ENCODE data around the gene CCDC92. TPM values are rescaled to one million over a fixed set of nuclear protein-coding genes. Genes with fewer than 3 reads are reported as not detected.

The CCDC92 gene
- polyA plus RNA-seq, 1 donor, result 36.2 TPM

GRCh38 chr12:123979566-123979965, 6.9 kb upstream of the CCDC92 start:
- Histone ChIP-seq H3K27me3 (ENCODE audit: control insufficient read depth, insufficient read depth, low read length) (no peaks in the 10 kb centered on the region), H3K4me3 (ENCODE audit: low read length) (no peak overlapping the region), H3K27ac (ENCODE audit: low read length) (no peak overlapping the region), H3K9me3 (ENCODE audit: control insufficient read depth, low read depth, low read length) (no peaks in the 10 kb centered on the region), H3K4me1 (ENCODE audit: control insufficient read depth, insufficient read depth, low read length) (peaks cover 10% of the 10 kb centered on the region), H3K36me3 (ENCODE audit: control insufficient read depth, insufficient read depth, low read length) (peaks cover 23% of the 10 kb centered on the region)
- DNase-seq, result no peak
- WGBS (ENCODE audit: insufficient coverage, low lambda C conversion rate), result 83% methylated on average over 1 of the region's 6 CpGs

- WGBS (ENCODE audit: insufficient coverage, low lambda C conversion rate), result 100% methylated on average over 2 of the region's 7 CpGs
Observed at GRCh38 chr12:123976227-123976826, 3.7 kb upstream of the CCDC92 start.

GRCh38 chr12:123973552-123974341, 1.1 kb upstream of the CCDC92 start:
- peak overlapping the region; percentile 54 for H3K27ac ChIP-seq (ENCODE audit: low read length)
- peak in 1 of 2 donors; percentile 46 for DNase-seq
- 0% methylated on average over 3 of the region's 69 CpGs for WGBS (ENCODE audit: insufficient coverage, low lambda C conversion rate)
- H3K27me3 ChIP-seq (ENCODE audit: control insufficient read depth, insufficient read depth, low read length), result no peaks in the 10 kb centered on the region
- peak overlapping the region; percentile 59 for H3K4me3 ChIP-seq (ENCODE audit: low read length)
- peaks cover 3% of the 10 kb centered on the region for H3K4me1 ChIP-seq (ENCODE audit: control insufficient read depth, insufficient read depth, low read length)
- H3K36me3 ChIP-seq (ENCODE audit: control insufficient read depth, insufficient read depth, low read length), result peaks cover 12% of the 10 kb centered on the region
- H3K9me3 ChIP-seq (ENCODE audit: control insufficient read depth, low read depth, low read length), result no peaks in the 10 kb centered on the region

More at GRCh38 chr12:123976227-123976826, 3.7 kb upstream of the CCDC92 start:
- no peak for DNase-seq
- H3K27ac ChIP-seq (ENCODE audit: low read length), result no peak overlapping the region
- peaks cover 17% of the 10 kb centered on the region for H3K36me3 ChIP-seq (ENCODE audit: control insufficient read depth, insufficient read depth, low read length)
- H3K9me3 ChIP-seq (ENCODE audit: control insufficient read depth, low read depth, low read length), result no peaks in the 10 kb centered on the region
- no peak overlapping the region for H3K4me3 ChIP-seq (ENCODE audit: low read length)
- peaks cover 3% of the 10 kb centered on the region for H3K4me1 ChIP-seq (ENCODE audit: control insufficient read depth, insufficient read depth, low read length)
- H3K27me3 ChIP-seq (ENCODE audit: control insufficient read depth, insufficient read depth, low read length), result no peaks in the 10 kb centered on the region

- Histone ChIP-seq H3K4me3 (ENCODE audit: low read length) (peak overlapping the region; percentile 63), H3K27ac (ENCODE audit: low read length) (peak overlapping the region; percentile 87), H3K36me3 (ENCODE audit: control insufficient read depth, insufficient read depth, low read length) (peaks cover 11% of the 10 kb centered on the region), H3K27me3 (ENCODE audit: control insufficient read depth, insufficient read depth, low read length) (no peaks in the 10 kb centered on the region), H3K4me1 (ENCODE audit: control insufficient read depth, insufficient read depth, low read length) (peaks cover 3% of the 10 kb centered on the region), H3K9me3 (ENCODE audit: control insufficient read depth, low read depth, low read length) (no peaks in the 10 kb centered on the region)
- WGBS (ENCODE audit: insufficient coverage, low lambda C conversion rate), result no CpG with 5 or more reads among the region's 55 CpGs
- peak in 1 of 2 donors; percentile 75 for DNase-seq
Observed at GRCh38 chr12:123971770-123972456, 718 bp downstream of the CCDC92 start.

- Histone ChIP-seq H3K9me3 (ENCODE audit: control insufficient read depth, low read depth, low read length) (no peaks in the 10 kb centered on the region), H3K4me1 (ENCODE audit: control insufficient read depth, insufficient read depth, low read length) (peaks cover 3% of the 10 kb centered on the region), H3K4me3 (ENCODE audit: low read length) (peak overlapping the region; percentile 63), H3K36me3 (ENCODE audit: control insufficient read depth, insufficient read depth, low read length) (peaks cover 8% of the 10 kb centered on the region), H3K27me3 (ENCODE audit: control insufficient read depth, insufficient read depth, low read length) (no peaks in the 10 kb centered on the region), H3K27ac (ENCODE audit: low read length) (peak overlapping the region; percentile 87)
- WGBS (ENCODE audit: insufficient coverage, low lambda C conversion rate), result 17% methylated on average over 1 of the region's 10 CpGs
- DNase-seq, result no peak
Observed at GRCh38 chr12:123971449-123971769, 1.2 kb downstream of the CCDC92 start.

- no peaks in the 10 kb centered on the region for H3K9me3 ChIP-seq (ENCODE audit: control insufficient read depth, low read depth, low read length)
- no peak for DNase-seq
- H3K4me1 ChIP-seq (ENCODE audit: control insufficient read depth, insufficient read depth, low read length), result peaks cover 19% of the 10 kb centered on the region
- no peaks in the 10 kb centered on the region for H3K27me3 ChIP-seq (ENCODE audit: control insufficient read depth, insufficient read depth, low read length)
- H3K4me3 ChIP-seq (ENCODE audit: low read length), result no peak overlapping the region
- no peak overlapping the region for H3K27ac ChIP-seq (ENCODE audit: low read length)
- peaks cover 2% of the 10 kb centered on the region for H3K36me3 ChIP-seq (ENCODE audit: control insufficient read depth, insufficient read depth, low read length)
- 100% methylated on average over 2 of the region's 8 CpGs for WGBS (ENCODE audit: insufficient coverage, low lambda C conversion rate)
Observed at GRCh38 chr12:123967121-123967586, 5.5 kb downstream of the CCDC92 start.

GRCh38 chr12:123966596-123966995, 6.0 kb downstream of the CCDC92 start:
- no peak overlapping the region for H3K4me3 ChIP-seq (ENCODE audit: low read length)
- WGBS (ENCODE audit: insufficient coverage, low lambda C conversion rate), result 100% methylated on average over 1 of the region's 3 CpGs
- peaks cover 2% of the 10 kb centered on the region for H3K36me3 ChIP-seq (ENCODE audit: control insufficient read depth, insufficient read depth, low read length)
- H3K27me3 ChIP-seq (ENCODE audit: control insufficient read depth, insufficient read depth, low read length), result no peaks in the 10 kb centered on the region
- no peaks in the 10 kb centered on the region for H3K9me3 ChIP-seq (ENCODE audit: control insufficient read depth, low read depth, low read length)
- DNase-seq, result no peak
- H3K4me1 ChIP-seq (ENCODE audit: control insufficient read depth, insufficient read depth, low read length), result peaks cover 19% of the 10 kb centered on the region
- H3K27ac ChIP-seq (ENCODE audit: low read length), result no peak overlapping the region

GRCh38 chr12:123965382-123965781, 7.2 kb downstream of the CCDC92 start:
- WGBS (ENCODE audit: insufficient coverage, low lambda C conversion rate), result no CpG with 5 or more reads among the region's 5 CpGs

GRCh38 chr12:123963821-123964220, 8.8 kb downstream of the CCDC92 start:
- H3K4me3 ChIP-seq (ENCODE audit: low read length), result no peak overlapping the region
- peaks cover 2% of the 10 kb centered on the region for H3K36me3 ChIP-seq (ENCODE audit: control insufficient read depth, insufficient read depth, low read length)
- DNase-seq, result peak in 1 of 2 donors; percentile 58
- no peaks in the 10 kb centered on the region for H3K27me3 ChIP-seq (ENCODE audit: control insufficient read depth, insufficient read depth, low read length)
- H3K27ac ChIP-seq (ENCODE audit: low read length), result peak overlapping the region; percentile 10
- peaks cover 19% of the 10 kb centered on the region for H3K4me1 ChIP-seq (ENCODE audit: control insufficient read depth, insufficient read depth, low read length)
- WGBS (ENCODE audit: insufficient coverage, low lambda C conversion rate), result 50% methylated on average over 4 of the region's 4 CpGs
- no peaks in the 10 kb centered on the region for H3K9me3 ChIP-seq (ENCODE audit: control insufficient read depth, low read depth, low read length)

More at GRCh38 chr12:123965382-123965781, 7.2 kb downstream of the CCDC92 start:
- H3K27ac ChIP-seq (ENCODE audit: low read length), result no peak overlapping the region
- H3K9me3 ChIP-seq (ENCODE audit: control insufficient read depth, low read depth, low read length), result no peaks in the 10 kb centered on the region
- H3K36me3 ChIP-seq (ENCODE audit: control insufficient read depth, insufficient read depth, low read length), result peaks cover 2% of the 10 kb centered on the region
- no peak overlapping the region for H3K4me3 ChIP-seq (ENCODE audit: low read length)
- no peaks in the 10 kb centered on the region for H3K27me3 ChIP-seq (ENCODE audit: control insufficient read depth, insufficient read depth, low read length)
- DNase-seq, result no peak
- H3K4me1 ChIP-seq (ENCODE audit: control insufficient read depth, insufficient read depth, low read length), result peaks cover 19% of the 10 kb centered on the region

- no peaks in the 10 kb centered on the region for H3K27me3 ChIP-seq (ENCODE audit: control insufficient read depth, insufficient read depth, low read length)
- no peak for DNase-seq
- no peaks in the 10 kb centered on the region for H3K36me3 ChIP-seq (ENCODE audit: control insufficient read depth, insufficient read depth, low read length)
- H3K4me3 ChIP-seq (ENCODE audit: low read length), result no peak overlapping the region
- peaks cover 19% of the 10 kb centered on the region for H3K4me1 ChIP-seq (ENCODE audit: control insufficient read depth, insufficient read depth, low read length)
- no peaks in the 10 kb centered on the region for H3K9me3 ChIP-seq (ENCODE audit: control insufficient read depth, low read depth, low read length)
- 83% methylated on average over 1 of the region's 5 CpGs for WGBS (ENCODE audit: insufficient coverage, low lambda C conversion rate)
- H3K27ac ChIP-seq (ENCODE audit: low read length), result no peak overlapping the region
Observed at GRCh38 chr12:123962513-123962912, 10.1 kb downstream of the CCDC92 start.
